Measurements from ENCODE around the gene SYTL3.

DNA sequence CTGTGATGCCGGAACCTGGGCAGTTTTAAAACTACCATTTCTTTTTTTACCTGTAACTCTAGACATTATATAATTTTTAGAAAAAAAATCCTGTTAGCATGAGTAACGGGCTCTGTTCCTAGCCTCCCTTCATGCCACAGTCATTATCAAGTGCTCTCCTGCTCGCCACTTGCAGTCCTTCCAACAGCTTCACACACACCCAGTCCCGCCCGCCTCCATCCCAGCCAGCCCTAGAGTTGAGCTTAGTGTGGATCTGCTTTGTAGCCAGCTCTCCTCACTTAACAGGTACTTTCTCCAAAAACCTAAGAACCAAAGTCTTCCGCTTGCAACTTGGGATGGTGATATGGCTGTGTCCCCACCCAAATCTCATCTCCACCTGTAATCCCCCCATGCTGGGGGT is 117.9 kb downstream of the SYTL3 start:
- TF ChIP-seq CTCF (IDR thresholded peaks at IDR 0.05) (no peak), POLR2A (IDR thresholded peaks at IDR 0.05) (no peak)

Measured in lower leg skin (tissue), 3 donors.